Motor neuron (in vitro differentiated cells): ENCODE data around the gene SPEN. TPM values are rescaled to one million over a fixed set of nuclear protein-coding genes. Genes with fewer than 3 reads are reported as not detected.

Experiments
- ATAC-seq, 8 experiments: fragments of 200-7000 bp; cut with Tn5 transposase; replicated peaks in 6 of 8; 2 replicates each; pipeline ENCODE4 v1.8.0; 2021; ENCODE audit warnings: mild to moderate bottlenecking in 8 of 8, moderate library complexity in 8 of 8
- H3K27ac ChIP-seq, 2 donors: fragments of 250-450 bp; sonication (Bioruptor Pico); 2 replicates each; pipeline ENCODE4 v1.9.0; 2021; ENCODE audit warnings: antibody characterized with exemption in 2 of 2, mild to moderate bottlenecking in 2 of 2, moderate library complexity in 1 of 2
- H3K4me1 ChIP-seq, 2 donors: fragments of 250-450 bp; sonication (Bioruptor Pico); replicated peaks in 1 of 2; 2 replicates each; pipeline ENCODE4 v1.6.1; 2021; ENCODE audit warnings: antibody characterized with exemption in 2 of 2, mild to moderate bottlenecking in 2 of 2, moderate library complexity in 1 of 2
- H3K4me3 ChIP-seq, 5 donors: fragments of 250-450 bp; sonication (Bioruptor Pico); 2 replicates each; pipeline ENCODE4 v1.9.0; 2021; ENCODE audit warnings: antibody characterized with exemption in 5 of 5, mild to moderate bottlenecking in 5 of 5, moderate library complexity in 4 of 5
- WGBS, 10 experiments: fragments of 450-650 bp; shearing (Covaris generic); methylation state at CpG; one replicate each; pipeline ENCODE4 v1.0.0; 2022; 5-methylcytosine and 5-hydroxymethylcytosine counted together
- in situ Hi-C, 9 experiments: fragments of 400-800 bp; cut with MboI; loops; one replicate each; pipeline ENCODE4 v1.15.0; 2021; ENCODE audit warnings: low sequenced_read_pairs in 9 of 9, low pct_unique_long_range_greater_than_20kb in 2 of 9; ENCODE audit not compliant: unreplicated experiment in 9 of 9
- total RNA-seq, 8 experiments: library from RNA; unstranded; fragments of 300-600 nt; gene quantifications; 2 replicates each; pipeline versions ENCODE4 v1.2.3 to v1.2.4, GENCODE V29; 2022

The SPEN gene
- total RNA-seq, 8 experiments from 2014 or later, result 10.0 to 69.9 (median 44.0) TPM

DNA sequence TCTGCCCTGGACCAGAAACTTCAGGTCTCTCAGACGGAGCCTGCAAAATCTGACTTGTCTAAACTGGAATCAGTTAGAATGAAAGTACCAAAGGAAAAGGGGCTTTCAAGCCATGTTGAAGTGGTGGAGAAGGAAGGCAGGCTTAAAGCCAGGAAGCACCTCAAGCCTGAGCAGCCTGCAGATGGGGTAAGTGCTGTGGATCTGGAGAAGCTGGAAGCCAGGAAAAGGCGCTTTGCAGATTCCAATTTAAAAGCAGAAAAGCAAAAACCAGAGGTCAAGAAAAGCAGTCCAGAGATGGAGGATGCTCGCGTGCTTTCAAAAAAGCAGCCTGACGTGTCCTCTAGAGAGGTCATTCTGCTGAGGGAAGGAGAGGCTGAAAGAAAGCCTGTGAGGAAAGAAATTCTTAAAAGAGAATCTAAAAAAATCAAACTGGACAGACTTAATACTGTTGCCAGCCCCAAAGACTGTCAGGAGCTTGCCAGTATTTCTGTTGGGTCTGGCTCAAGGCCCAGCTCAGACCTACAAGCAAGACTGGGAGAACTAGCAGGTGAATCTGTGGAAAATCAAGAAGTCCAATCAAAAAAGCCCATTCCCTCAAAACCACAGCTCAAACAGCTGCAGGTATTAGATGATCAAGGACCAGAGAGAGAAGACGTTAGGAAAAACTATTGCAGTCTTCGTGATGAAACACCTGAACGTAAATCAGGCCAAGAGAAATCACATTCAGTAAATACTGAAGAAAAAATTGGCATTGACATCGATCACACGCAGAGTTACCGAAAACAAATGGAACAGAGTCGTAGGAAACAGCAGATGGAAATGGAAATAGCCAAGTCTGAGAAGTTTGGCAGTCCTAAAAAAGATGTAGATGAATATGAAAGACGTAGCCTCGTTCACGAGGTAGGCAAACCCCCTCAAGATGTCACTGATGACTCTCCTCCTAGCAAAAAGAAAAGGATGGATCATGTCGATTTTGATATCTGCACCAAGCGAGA is 81.8 kb downstream of the SPEN start:
- ATAC-seq, result no peak
- 91 to 100% (median 95%) methylated on average over 8 to 17 of the region's 17 CpGs for WGBS, 10 experiments
- Histone ChIP-seq H3K27ac (no peak overlapping the region), H3K4me3 (no peak overlapping the region), H3K4me1 (no peaks in the 10 kb centered on the region)
- in situ Hi-C loops, result loop anchor here in 1 of 9 experiments (25.0 kb wide), 1 partner anchor 117 kb away; the partner anchor contains the start of gene UQCRHL

DNA sequence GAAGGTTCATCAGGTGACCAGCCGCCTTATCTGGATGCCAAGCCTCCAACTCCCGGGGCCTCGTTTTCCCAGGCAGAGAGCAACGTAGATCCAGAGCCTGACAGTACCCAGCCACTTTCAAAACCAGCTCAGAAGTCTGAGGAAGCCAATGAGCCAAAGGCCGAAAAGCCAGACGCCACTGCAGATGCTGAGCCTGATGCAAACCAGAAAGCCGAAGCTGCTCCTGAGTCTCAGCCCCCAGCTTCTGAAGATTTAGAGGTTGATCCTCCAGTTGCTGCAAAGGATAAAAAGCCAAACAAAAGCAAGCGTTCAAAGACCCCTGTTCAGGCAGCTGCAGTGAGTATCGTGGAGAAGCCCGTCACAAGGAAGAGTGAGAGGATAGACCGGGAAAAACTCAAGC is 83.9 kb downstream of the SPEN start:
- in situ Hi-C loops, result loop anchor here in 1 of 9 experiments (25.0 kb wide), 1 partner anchor 119 kb away; the partner anchor contains the start of gene UQCRHL
- Histone ChIP-seq H3K4me3 (no peak overlapping the region), H3K27ac (no peak overlapping the region), H3K4me1 (no peaks in the 10 kb centered on the region)
- 88 to 100% (median 95%) methylated on average over 1 to 8 of the region's 11 CpGs; no CpG with 5 or more reads in 1 of the 10 experiments for WGBS, 10 experiments
- ATAC-seq, result no peak

DNA sequence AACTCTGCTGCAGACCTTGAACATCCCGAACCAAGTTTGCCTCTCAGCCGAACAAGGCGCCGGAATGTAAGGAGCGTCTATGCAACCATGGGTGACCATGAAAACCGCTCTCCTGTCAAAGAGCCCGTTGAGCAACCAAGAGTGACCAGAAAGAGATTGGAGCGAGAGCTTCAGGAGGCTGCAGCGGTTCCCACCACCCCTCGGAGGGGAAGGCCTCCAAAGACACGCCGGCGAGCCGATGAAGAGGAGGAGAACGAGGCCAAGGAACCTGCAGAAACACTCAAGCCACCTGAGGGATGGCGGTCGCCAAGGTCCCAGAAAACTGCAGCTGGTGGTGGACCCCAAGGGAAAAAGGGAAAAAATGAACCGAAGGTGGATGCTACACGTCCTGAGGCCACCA is 84.4 kb downstream of the SPEN start:
- no peak for ATAC-seq
- in situ Hi-C loops, result loop anchor here in 1 of 9 experiments (25.0 kb wide), 1 partner anchor 120 kb away; the partner anchor contains the start of gene UQCRHL
- Histone ChIP-seq H3K4me1 (no peaks in the 10 kb centered on the region), H3K4me3 (no peak overlapping the region), H3K27ac (no peak overlapping the region)
- 92 to 100% (median 97%) methylated on average over 4 to 14 of the region's 19 CpGs for WGBS, 10 experiments

DNA sequence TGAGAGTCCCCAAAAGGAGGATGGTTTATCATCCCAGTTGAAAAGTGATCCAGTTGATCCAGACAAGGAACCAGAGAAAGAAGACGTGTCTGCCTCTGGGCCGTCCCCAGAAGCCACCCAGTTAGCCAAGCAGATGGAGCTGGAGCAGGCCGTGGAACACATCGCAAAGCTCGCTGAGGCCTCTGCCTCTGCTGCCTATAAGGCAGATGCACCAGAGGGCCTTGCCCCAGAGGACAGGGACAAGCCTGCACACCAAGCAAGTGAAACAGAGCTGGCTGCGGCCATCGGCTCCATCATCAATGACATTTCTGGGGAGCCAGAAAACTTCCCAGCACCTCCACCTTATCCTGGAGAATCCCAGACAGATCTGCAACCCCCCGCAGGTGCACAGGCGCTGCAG is 85.1 kb downstream of the SPEN start:
- no peak overlapping the region for H3K27ac ChIP-seq
- no peaks in the 10 kb centered on the region for H3K4me1 ChIP-seq
- in situ Hi-C loops, result loop anchor here in 1 of 9 experiments (25.0 kb wide), 1 partner anchor 120 kb away; the partner anchor contains the start of gene UQCRHL
- H3K4me3 ChIP-seq, result no peak overlapping the region
- no peak for ATAC-seq
- WGBS, 10 experiments, result 86 to 100% (median 98%) methylated on average over 2 to 8 of the region's 9 CpGs; no CpG with 5 or more reads in 6 of the 10 experiments

DNA sequence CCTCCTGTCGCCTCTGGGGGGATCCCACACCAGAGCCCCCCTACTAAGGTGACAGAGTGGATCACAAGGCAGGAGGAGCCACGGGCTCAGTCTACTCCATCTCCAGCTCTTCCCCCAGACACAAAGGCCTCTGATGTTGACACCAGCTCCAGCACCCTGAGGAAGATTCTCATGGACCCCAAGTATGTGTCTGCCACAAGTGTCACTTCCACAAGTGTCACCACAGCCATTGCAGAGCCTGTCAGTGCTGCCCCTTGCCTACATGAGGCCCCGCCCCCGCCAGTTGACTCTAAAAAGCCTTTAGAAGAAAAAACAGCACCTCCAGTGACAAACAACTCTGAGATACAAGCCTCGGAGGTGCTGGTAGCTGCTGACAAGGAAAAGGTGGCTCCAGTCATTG is 86.2 kb downstream of the SPEN start:
- 56 to 100% (median 78%) methylated on average over 2 to 5 of the region's 5 CpGs; no CpG with 5 or more reads in 6 of the 10 experiments for WGBS, 10 experiments
- ATAC-seq, result no peak
- in situ Hi-C loops, result loop anchor here in 1 of 9 experiments (25.0 kb wide), 1 partner anchor 121 kb away; the partner anchor contains the start of gene UQCRHL
- Histone ChIP-seq H3K27ac (no peak overlapping the region), H3K4me1 (no peaks in the 10 kb centered on the region), H3K4me3 (no peak overlapping the region)

DNA sequence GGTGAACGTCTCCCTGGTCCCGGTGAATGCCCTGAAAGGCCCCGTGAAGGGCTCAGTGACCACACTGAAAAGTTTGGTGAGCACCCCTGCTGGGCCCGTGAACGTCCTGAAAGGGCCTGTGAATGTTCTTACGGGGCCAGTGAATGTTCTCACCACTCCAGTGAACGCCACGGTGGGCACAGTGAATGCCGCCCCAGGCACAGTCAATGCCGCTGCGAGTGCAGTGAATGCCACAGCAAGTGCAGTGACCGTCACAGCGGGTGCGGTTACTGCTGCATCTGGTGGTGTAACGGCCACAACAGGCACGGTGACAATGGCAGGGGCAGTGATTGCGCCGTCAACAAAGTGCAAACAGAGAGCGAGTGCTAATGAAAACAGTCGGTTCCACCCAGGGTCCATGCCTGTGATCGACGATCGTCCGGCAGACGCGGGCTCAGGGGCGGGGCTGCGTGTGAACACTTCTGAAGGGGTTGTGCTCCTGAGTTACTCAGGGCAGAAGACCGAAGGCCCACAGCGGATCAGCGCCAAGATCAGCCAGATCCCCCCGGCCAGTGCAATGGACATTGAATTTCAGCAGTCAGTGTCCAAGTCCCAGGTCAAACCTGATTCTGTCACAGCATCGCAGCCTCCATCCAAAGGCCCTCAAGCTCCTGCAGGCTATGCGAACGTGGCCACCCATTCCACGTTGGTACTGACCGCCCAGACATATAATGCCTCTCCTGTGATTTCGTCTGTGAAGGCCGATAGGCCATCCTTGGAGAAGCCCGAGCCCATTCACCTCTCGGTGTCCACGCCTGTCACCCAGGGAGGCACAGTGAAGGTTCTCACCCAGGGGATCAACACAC is 86.9 kb downstream of the SPEN start:
- Histone ChIP-seq H3K4me1 (no peaks in the 10 kb centered on the region), H3K4me3 (no peak overlapping the region), H3K27ac (no peak overlapping the region)
- ATAC-seq, result peak in 4 of 8 experiments; percentile 9 to 21 (median 12)
- in situ Hi-C loops, result loop anchor here in 1 of 9 experiments (25.0 kb wide), 1 partner anchor 122 kb away; the partner anchor contains the start of gene UQCRHL
- 80 to 100% (median 93%) methylated on average over 1 to 37 of the region's 42 CpGs; no CpG with 5 or more reads in 2 of the 10 experiments for WGBS, 10 experiments

DNA sequence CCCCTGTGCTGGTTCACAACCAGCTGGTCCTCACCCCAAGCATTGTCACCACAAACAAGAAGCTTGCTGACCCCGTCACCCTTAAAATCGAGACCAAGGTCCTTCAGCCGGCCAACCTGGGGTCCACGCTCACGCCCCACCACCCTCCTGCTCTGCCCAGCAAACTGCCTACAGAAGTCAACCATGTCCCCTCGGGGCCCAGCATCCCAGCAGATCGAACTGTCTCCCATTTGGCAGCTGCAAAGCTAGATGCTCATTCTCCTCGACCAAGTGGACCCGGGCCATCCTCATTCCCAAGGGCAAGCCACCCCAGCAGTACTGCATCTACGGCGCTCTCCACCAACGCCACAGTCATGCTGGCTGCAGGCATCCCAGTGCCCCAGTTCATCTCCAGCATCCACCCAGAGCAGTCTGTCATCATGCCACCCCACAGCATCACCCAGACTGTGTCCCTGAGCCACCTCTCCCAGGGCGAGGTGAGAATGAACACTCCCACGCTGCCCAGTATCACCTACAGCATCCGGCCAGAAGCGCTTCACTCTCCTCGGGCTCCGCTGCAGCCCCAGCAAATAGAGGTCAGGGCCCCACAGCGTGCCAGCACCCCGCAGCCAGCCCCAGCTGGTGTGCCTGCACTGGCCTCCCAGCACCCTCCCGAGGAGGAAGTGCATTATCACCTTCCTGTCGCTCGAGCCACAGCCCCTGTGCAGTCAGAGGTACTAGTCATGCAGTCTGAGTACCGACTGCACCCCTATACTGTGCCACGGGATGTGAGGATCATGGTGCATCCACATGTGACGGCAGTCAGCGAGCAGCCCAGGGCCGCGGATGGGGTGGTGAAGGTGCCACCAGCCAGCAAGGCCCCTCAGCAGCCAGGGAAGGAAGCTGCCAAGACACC is 87.8 kb downstream of the SPEN start:
- in situ Hi-C loops, result loop anchor here in 1 of 9 experiments (25.0 kb wide), 1 partner anchor 123 kb away; the partner anchor contains the start of gene UQCRHL

DNA sequence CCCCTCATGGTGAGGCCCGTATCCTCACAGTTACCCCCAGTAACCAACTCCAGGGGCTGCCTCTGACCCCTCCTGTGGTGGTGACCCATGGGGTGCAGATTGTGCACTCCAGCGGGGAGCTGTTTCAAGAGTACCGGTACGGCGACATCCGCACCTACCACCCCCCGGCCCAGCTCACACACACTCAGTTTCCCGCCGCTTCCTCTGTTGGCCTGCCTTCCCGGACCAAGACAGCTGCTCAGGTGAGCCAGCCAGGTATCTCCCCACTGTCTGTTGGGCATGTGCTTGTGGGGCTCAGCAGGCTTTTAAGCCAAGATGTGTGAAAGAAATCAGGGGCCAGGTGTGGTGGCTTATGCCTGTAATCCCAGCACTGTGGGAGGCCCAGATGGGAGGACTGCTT is 88.5 kb downstream of the SPEN start:
- no peak overlapping the region for H3K4me3 ChIP-seq
- in situ Hi-C loops, result loop anchor here in 1 of 9 experiments (25.0 kb wide), 1 partner anchor 124 kb away; the partner anchor contains the start of gene UQCRHL
- no peaks in the 10 kb centered on the region for H3K4me1 ChIP-seq
- WGBS, 10 experiments, result 80 to 100% (median 100%) methylated on average over 1 of the region's 10 CpGs; no CpG with 5 or more reads in 7 of the 10 experiments
- no peak overlapping the region for H3K27ac ChIP-seq
- peak in 2 of 8 experiments; percentile 1 to 7 for ATAC-seq

More for the DNA sequence above, 87.8 kb downstream of the SPEN start:
- peak in 4 of 8 experiments; percentile 15 to 21 (median 18) for ATAC-seq
- Histone ChIP-seq H3K4me3 (no peak overlapping the region), H3K27ac (no peak overlapping the region), H3K4me1 (no peaks in the 10 kb centered on the region)
- 80 to 100% (median 99%) methylated on average over 1 to 19 of the region's 29 CpGs; no CpG with 5 or more reads in 4 of the 10 experiments for WGBS, 10 experiments

DNA sequence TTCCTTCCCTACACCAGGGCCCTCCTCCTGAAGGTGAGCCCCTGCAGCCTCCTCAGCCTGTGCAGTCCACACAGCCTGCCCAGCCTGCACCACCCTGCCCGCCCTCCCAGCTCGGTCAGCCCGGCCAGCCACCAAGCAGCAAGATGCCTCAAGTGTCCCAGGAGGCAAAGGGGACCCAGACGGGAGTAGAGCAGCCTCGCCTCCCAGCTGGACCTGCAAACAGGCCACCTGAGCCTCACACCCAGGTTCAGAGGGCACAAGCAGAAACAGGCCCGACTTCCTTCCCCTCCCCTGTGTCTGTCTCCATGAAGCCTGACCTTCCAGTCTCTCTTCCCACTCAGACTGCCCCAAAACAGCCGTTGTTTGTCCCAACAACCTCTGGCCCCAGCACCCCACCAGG is 89.6 kb downstream of the SPEN start:
- Histone ChIP-seq H3K4me3 (no peak overlapping the region), H3K27ac (no peak overlapping the region), H3K4me1 (no peaks in the 10 kb centered on the region)
- WGBS, 10 experiments, result 80 to 100% (median 94%) methylated on average over 1 to 2 of the region's 7 CpGs; no CpG with 5 or more reads in 7 of the 10 experiments
- in situ Hi-C loops, result loop anchor here in 1 of 9 experiments (25.0 kb wide), 1 partner anchor 125 kb away; the partner anchor contains the start of gene UQCRHL
- ATAC-seq, result no peak

DNA sequence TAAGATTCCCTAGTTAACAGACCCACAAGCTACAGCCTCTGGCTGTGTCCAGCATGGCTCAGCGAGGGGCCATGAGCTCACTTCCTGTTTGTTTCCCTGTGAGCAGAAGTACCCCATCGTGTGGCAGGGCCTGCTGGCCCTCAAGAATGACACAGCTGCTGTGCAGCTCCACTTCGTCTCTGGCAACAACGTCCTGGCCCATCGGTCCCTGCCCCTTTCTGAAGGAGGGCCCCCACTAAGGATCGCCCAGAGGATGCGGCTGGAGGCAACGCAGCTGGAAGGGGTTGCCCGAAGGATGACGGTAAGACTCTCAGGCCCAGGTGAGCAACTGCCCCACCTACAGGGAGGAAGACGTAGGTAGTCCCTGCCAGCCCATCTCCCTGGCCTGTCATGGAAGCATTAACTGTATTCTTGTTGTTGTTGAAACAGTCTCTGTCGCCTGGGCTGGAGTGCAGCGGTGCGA is 90.2 kb downstream of the SPEN start:
- H3K27ac ChIP-seq, result no peak overlapping the region
- 20 to 91% (median 81%) methylated on average over 1 to 11 of the region's 14 CpGs; no CpG with 5 or more reads in 4 of the 10 experiments for WGBS, 10 experiments
- ATAC-seq, result peak in 1 of 8 experiments; percentile 23
- H3K4me1 ChIP-seq, result no peaks in the 10 kb centered on the region
- H3K4me3 ChIP-seq, result no peak overlapping the region
- in situ Hi-C loops, result loop anchor here in 1 of 9 experiments (25.0 kb wide), 1 partner anchor 125 kb away; the partner anchor contains the start of gene UQCRHL

DNA sequence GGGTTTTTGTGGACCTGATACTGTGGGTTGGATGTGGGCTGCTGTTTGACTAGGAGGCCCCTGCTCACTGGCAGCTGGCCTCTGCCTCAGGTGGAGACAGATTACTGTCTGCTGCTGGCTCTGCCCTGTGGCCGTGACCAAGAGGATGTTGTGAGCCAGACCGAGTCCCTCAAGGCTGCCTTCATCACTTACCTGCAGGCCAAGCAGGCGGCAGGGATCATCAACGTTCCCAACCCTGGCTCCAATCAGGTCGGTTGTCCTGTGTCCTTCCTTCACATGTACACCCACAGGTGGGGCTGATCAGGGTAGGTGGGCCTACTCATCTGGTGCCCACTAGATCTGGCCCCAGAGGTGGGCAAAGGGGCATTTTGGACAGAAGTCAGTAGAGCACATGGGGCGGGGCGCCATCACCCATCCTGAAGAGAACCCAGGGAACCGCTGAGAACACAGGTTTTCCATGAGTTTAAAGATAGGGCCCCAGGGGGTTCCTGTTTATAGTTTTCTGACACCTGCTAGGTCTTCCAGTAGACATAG is 91.2 kb downstream of the SPEN start:
- in situ Hi-C loops, result loop anchor here in 1 of 9 experiments (25.0 kb wide), 1 partner anchor 126 kb away; the partner anchor contains the start of gene UQCRHL
- 88 to 100% (median 96%) methylated on average over 2 to 7 of the region's 8 CpGs; no CpG with 5 or more reads in 2 of the 10 experiments for WGBS, 10 experiments
- no peak for ATAC-seq
- Histone ChIP-seq H3K27ac (no peak overlapping the region), H3K4me3 (no peak overlapping the region), H3K4me1 (no peaks in the 10 kb centered on the region)
